ENCODE measurements around the gene CDH23.

DNA sequence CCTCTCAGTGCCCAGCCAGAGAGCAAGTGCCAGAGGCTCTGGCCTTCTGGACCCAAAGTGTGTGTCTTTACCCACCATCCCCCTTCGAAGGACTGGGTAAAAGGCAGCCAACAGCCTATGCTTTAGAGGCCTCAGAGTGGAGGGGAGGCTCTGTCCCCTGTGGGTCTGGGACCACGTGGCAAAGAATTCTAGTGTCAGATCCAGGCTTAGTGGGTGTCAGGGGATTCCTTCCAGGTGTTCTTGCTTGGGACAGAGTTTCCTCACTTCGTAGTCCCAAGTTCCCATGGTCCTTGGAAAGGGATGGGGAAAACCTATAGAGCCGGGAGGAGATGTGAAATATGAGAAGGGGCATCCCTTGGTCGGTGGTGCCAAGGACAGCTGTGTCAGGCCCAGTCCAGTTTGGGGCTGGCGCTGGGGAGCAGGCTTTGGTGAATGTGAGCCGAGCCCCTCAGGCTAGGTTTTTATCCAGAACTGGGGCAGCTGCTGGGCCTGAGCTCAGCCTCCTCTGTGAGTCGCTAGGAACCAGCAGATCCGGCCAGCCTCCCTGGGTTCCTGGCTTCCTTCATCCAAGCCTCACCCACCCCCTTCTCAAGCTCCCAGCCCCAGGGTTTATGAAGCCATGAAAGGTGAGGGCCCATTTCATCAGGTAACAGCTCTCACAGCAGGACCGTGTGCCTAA, 251.7 kb downstream of the CDH23 start:
- TF ChIP-seq POLR2A (IDR thresholded peaks at IDR 0.05), result no peak
- TF ChIP-seq, protein P1, sequence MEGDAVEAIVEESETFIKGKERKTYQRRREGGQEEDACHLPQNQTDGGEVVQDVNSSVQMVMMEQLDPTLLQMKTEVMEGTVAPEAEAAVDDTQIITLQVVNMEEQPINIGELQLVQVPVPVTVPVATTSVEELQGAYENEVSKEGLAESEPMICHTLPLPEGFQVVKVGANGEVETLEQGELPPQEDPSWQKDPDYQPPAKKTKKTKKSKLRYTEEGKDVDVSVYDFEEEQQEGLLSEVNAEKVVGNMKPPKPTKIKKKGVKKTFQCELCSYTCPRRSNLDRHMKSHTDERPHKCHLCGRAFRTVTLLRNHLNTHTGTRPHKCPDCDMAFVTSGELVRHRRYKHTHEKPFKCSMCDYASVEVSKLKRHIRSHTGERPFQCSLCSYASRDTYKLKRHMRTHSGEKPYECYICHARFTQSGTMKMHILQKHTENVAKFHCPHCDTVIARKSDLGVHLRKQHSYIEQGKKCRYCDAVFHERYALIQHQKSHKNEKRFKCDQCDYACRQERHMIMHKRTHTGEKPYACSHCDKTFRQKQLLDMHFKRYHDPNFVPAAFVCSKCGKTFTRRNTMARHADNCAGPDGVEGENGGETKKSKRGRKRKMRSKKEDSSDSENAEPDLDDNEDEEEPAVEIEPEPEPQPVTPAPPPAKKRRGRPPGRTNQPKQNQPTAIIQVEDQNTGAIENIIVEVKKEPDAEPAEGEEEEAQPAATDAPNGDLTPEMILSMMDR (IDR thresholded peaks at IDR 0.05), result no peak

Data from upper lobe of left lung (tissue), 4 donors.